Measurements from ENCODE around the gene SERPINB5.

GRCh38 chr18:63539904-63540510 lies 63.2 kb downstream of the SERPINB5 start:
- TF ChIP-seq POLR2AphosphoS5 (IDR thresholded peaks at IDR 0.05; ENCODE audit: low read depth, low read length) (no peak), TAF1 (IDR thresholded peaks at IDR 0.05; ENCODE audit: borderline replicate concordance, insufficient read depth, low read length) (no peak), SIN3A (IDR thresholded peaks at IDR 0.05; ENCODE audit: borderline replicate concordance, insufficient read depth, low read length) (no peak)

All from PFSK-1 (cell line).